HEK293 (cell line): ENCODE data around the gene GNAT1.

ENCODE experiments used
- CTCF ChIA-PET: fragments of 350-600 bp; formaldehyde crosslinking; extraction: SDS; loops from one replicate; lab custom pipeline; 2021; ENCODE audit warnings: antibody characterized with exemption; lab: Yijun Ruan, JAX
- POLR2A ChIA-PET: fragments of 300-600 bp; formaldehyde crosslinking; extraction: SDS; loops from one replicate; lab custom pipeline; 2020; ENCODE audit warnings: antibody characterized with exemption, inconsistent platforms; lab: Yijun Ruan, JAX
- H3K27ac ChIP-seq: fragments of 200-500 bp; sonication (Bioruptor generic); 2 replicates; pipeline ENCODE4 v1.5.1; 2014; ENCODE audit warnings: low read depth, low read length, control low read depth, inconsistent platforms; ENCODE audit errors: extremely low read depth
- H3K36me3 ChIP-seq, 2 experiments: fragments of 200-500 bp in 1 of 2; sonication (Bioruptor generic) in 1 of 2; 1 replicate in 1 of 2; 2 replicates in 1 of 2; pipeline ENCODE4 v1.5.1; 2014 to 2017; ENCODE audit warnings: inconsistent platforms in 2 of 2, low read length in 2 of 2; ENCODE audit not compliant: control insufficient read depth in 2 of 2, insufficient read depth in 1 of 2
- H3K4me1 ChIP-seq: fragments of 200-500 bp; sonication (Bioruptor generic); 2 replicates; pipeline ENCODE4 v1.5.1; 2014; ENCODE audit warnings: mild to moderate bottlenecking, low read length, inconsistent platforms; ENCODE audit not compliant: control insufficient read depth, insufficient read depth
- H3K4me3 ChIP-seq: 2 replicates; pipeline ENCODE4 v1.5.1; 2011; ENCODE audit warnings: low read depth, mild to moderate bottlenecking, control low read depth, low read length, moderate library complexity
- H3K9me3 ChIP-seq: fragments of 200-500 bp; sonication (Bioruptor generic); 2 replicates; pipeline ENCODE4 v1.5.1; 2014; ENCODE audit warnings: low read depth, low read length, inconsistent platforms; ENCODE audit not compliant: control insufficient read depth, insufficient read depth
- EGR2 ChIP-seq: fragments of 450-650 bp; formaldehyde crosslinking; IDR thresholded peaks from 2 replicates; pipeline ENCODE4 v1.5.1; 2016; ENCODE audit warnings: low read depth, missing biosample characterization, missing genetic modification characterization
- GLIS1 ChIP-seq: fragments of 450-650 bp; formaldehyde crosslinking; IDR thresholded peaks from 2 replicates; pipeline ENCODE4 v1.5.1; 2016; ENCODE audit warnings: missing biosample characterization, missing genetic modification characterization
- GLIS2 ChIP-seq: fragments of 450-650 bp; formaldehyde crosslinking; IDR thresholded peaks from 2 replicates; pipeline ENCODE4 v1.5.1; 2016; ENCODE audit warnings: missing biosample characterization, missing genetic modification characterization
- KLF16 ChIP-seq: fragments of 450-650 bp; formaldehyde crosslinking; IDR thresholded peaks from 2 replicates; pipeline ENCODE4 v1.5.1; 2017; ENCODE audit warnings: missing biosample characterization, missing genetic modification characterization
- KLF9 ChIP-seq: fragments of 450-650 bp; formaldehyde crosslinking; IDR thresholded peaks from 2 replicates; pipeline ENCODE4 v1.5.1; 2016; ENCODE audit warnings: missing biosample characterization, missing genetic modification characterization, low read depth
- OSR2 ChIP-seq: fragments of 450-650 bp; formaldehyde crosslinking; IDR thresholded peaks from 2 replicates; pipeline ENCODE4 v1.5.1; 2016; ENCODE audit warnings: missing biosample characterization, missing genetic modification characterization
- OVOL3 ChIP-seq: fragments of 450-650 bp; formaldehyde crosslinking; IDR thresholded peaks from 2 replicates; pipeline ENCODE4 v1.5.1; 2016; ENCODE audit warnings: missing biosample characterization, missing genetic modification characterization
- PATZ1 ChIP-seq: fragments of 450-650 bp; formaldehyde crosslinking; IDR thresholded peaks from 2 replicates; pipeline ENCODE4 v1.5.1; 2016; ENCODE audit warnings: missing biosample characterization, missing genetic modification characterization
- SCRT2 ChIP-seq: fragments of 450-650 bp; formaldehyde crosslinking; IDR thresholded peaks from 2 replicates; pipeline ENCODE4 v1.5.1; 2016; ENCODE audit warnings: missing biosample characterization, missing genetic modification characterization
- SP2 ChIP-seq: fragments of 450-650 bp; formaldehyde crosslinking; IDR thresholded peaks from 2 replicates; pipeline ENCODE4 v1.5.1; 2016; ENCODE audit warnings: missing biosample characterization, missing genetic modification characterization
- ZBTB20 ChIP-seq: fragments of 450-650 bp; formaldehyde crosslinking; IDR thresholded peaks from 2 replicates; pipeline ENCODE4 v1.5.1; 2016; ENCODE audit warnings: missing biosample characterization, missing genetic modification characterization
- ZBTB21 ChIP-seq: fragments of 450-650 bp; formaldehyde crosslinking; IDR thresholded peaks from 2 replicates; pipeline ENCODE4 v1.5.1; 2017; ENCODE audit warnings: missing biosample characterization, missing genetic modification characterization
- ZFHX2 ChIP-seq: fragments of 450-650 bp; formaldehyde crosslinking; conservative IDR thresholded peaks from 2 replicates; pipeline ENCODE4 v1.5.1; 2016; ENCODE audit warnings: missing biosample characterization, missing genetic modification characterization
- ZFP37 ChIP-seq: fragments of 450-650 bp; formaldehyde crosslinking; IDR thresholded peaks from 2 replicates; pipeline ENCODE4 v1.5.1; 2016; ENCODE audit warnings: missing biosample characterization, missing genetic modification characterization
- ZIC2 ChIP-seq: fragments of 450-650 bp; formaldehyde crosslinking; IDR thresholded peaks from 2 replicates; pipeline ENCODE4 v1.5.1; 2016; ENCODE audit warnings: missing biosample characterization, missing genetic modification characterization
- ZNF133 ChIP-seq: fragments of 450-650 bp; formaldehyde crosslinking; IDR thresholded peaks from 2 replicates; pipeline ENCODE4 v1.5.1; 2016; ENCODE audit warnings: missing biosample characterization, missing genetic modification characterization
- ZNF148 ChIP-seq: fragments of 450-650 bp; formaldehyde crosslinking; IDR thresholded peaks from 2 replicates; pipeline ENCODE4 v1.5.0; 2017; ENCODE audit warnings: missing biosample characterization, missing genetic modification characterization, borderline replicate concordance
- ZNF248 ChIP-seq: fragments of 450-650 bp; formaldehyde crosslinking; IDR thresholded peaks from 2 replicates; pipeline ENCODE4 v1.5.1; 2017; ENCODE audit warnings: missing biosample characterization, missing genetic modification characterization
- ZNF324 ChIP-seq: fragments of 450-650 bp; formaldehyde crosslinking; IDR thresholded peaks from 2 replicates; pipeline ENCODE4 v1.5.1; 2016; ENCODE audit warnings: missing biosample characterization, missing genetic modification characterization
- ZNF335 ChIP-seq: fragments of 450-650 bp; formaldehyde crosslinking; conservative IDR thresholded peaks from 2 replicates; pipeline ENCODE4 v1.5.1; 2016; ENCODE audit warnings: missing biosample characterization, missing genetic modification characterization
- ZNF391 ChIP-seq: fragments of 450-650 bp; formaldehyde crosslinking; IDR thresholded peaks from 2 replicates; pipeline ENCODE4 v1.5.1; 2016; ENCODE audit warnings: low read depth, missing biosample characterization, missing genetic modification characterization, borderline replicate concordance
- ZNF398 ChIP-seq: fragments of 450-650 bp; formaldehyde crosslinking; IDR thresholded peaks from 2 replicates; pipeline ENCODE4 v1.5.1; 2017; ENCODE audit warnings: missing biosample characterization, missing genetic modification characterization
- ZNF426 ChIP-seq: fragments of 450-650 bp; formaldehyde crosslinking; IDR thresholded peaks from 2 replicates; pipeline ENCODE4 v1.5.1; 2017; ENCODE audit warnings: missing biosample characterization, missing genetic modification characterization, mild to moderate bottlenecking, inconsistent platforms, moderate library complexity
- ZNF624 ChIP-seq: fragments of 450-650 bp; formaldehyde crosslinking; IDR thresholded peaks from 2 replicates; pipeline ENCODE4 v1.5.1; 2017; ENCODE audit warnings: missing biosample characterization, missing genetic modification characterization
- ZNF660 ChIP-seq: fragments of 450-650 bp; IDR thresholded peaks from 2 replicates; pipeline ENCODE4 v1.5.1; 2018; ENCODE audit warnings: missing biosample characterization, mild to moderate bottlenecking, missing genetic modification characterization
- ZNF677 ChIP-seq: fragments of 450-650 bp; IDR thresholded peaks from 2 replicates; pipeline ENCODE4 v1.5.0; 2018; ENCODE audit warnings: missing biosample characterization, mild to moderate bottlenecking, missing genetic modification characterization, moderate library complexity
- TF ChIP-seq, protein P1 (sequence below): fragments of 450-650 bp; formaldehyde crosslinking; IDR thresholded peaks from 2 replicates; pipeline ENCODE4 v1.5.1; 2016; ENCODE audit warnings: missing biosample characterization, missing genetic modification characterization

GNAT1 gene

GRCh38 chr3:50245831-50246516, 54.6 kb downstream of the GNAT1 start (continued):
- no peak for TF ChIP-seq ZNF133
- TF ChIP-seq ZNF335 (tag by site-specific recombination) = peak; percentile 61
- no peak for TF ChIP-seq ZNF426 (tag by site-specific recombination)
- TF ChIP-seq ZBTB21 = no peak
- TF ChIP-seq SCRT2 (tag by site-specific recombination) = 0 out of 2 replicates have a peak, but pooled peaks have one; percentile 13
- 0 out of 2 replicates have a peak, but pooled peaks have one; percentile 53 for TF ChIP-seq ZFP37 (tag by site-specific recombination)
- TF ChIP-seq KLF16 (tag by site-specific recombination) = peak; percentile 57; the same call in 1 of the 2 replicates
- TF ChIP-seq GLIS1 (tag by site-specific recombination) = peak; percentile 33

DNA sequence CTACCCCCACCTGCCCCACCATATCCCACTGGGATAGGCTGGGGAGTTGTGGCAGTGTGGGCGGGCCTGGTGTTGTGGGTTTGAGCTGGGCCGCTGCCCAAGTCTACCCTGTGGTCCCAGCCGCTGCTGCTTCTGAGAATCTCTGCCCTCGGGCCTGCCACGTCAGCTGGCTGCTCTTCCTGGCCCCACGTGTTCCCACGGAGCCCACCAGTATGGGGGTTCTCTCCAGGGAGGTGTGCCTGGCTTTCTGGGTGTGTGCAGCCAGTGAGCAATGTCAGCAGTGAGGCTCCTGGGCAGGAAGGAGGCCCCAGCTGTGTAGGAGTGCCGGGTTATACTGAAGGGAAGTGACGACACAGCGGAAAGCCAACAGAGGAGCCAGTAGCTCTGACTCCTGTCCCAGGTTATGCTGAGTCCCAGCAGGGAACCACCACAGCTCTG, 55.1 kb downstream of the GNAT1 start:
- ChIA-PET CTCF (interaction anchor here (0.6 to 5.5 kb wide), 26 partner anchors 9 to 456 kb away, joined by 3 to 71 read pairs (median 5); partner anchors contain the start of genes GNAI2, GNAT1, IFRD2 and LSMEM2), POLR2A (interaction anchor here (0.6 to 1.8 kb wide), 5 partner anchors 11 to 46 kb away, joined by 3 to 17 read pairs (median 4); partner anchors contain the start of genes GNAI2 and IFRD2)
- H3K4me3 ChIP-seq = no peak overlapping the region
- peaks cover 0 to 8% of the 10 kb centered on the region in 2 experiments; a peak in 2 of 3 replicates for H3K36me3 ChIP-seq
- peak overlapping the region; percentile 43 for H3K27ac ChIP-seq
- H3K9me3 ChIP-seq = no peaks in the 10 kb centered on the region
- 0 out of 2 replicates have a peak, but pooled peaks cover 4% of the 10 kb centered on the region for H3K4me1 ChIP-seq
- TF ChIP-seq ZBTB20 (peak; percentile 86), PATZ1 (tag by site-specific recombination) (0 out of 2 replicates have a peak, but pooled peaks have one; percentile 4), ZNF660 (tag by site-specific recombination) (no peak), ZFHX2 (tag by site-specific recombination) (peak; percentile 94), KLF9 (tag by site-specific recombination) (peak; percentile 34; the same call in 1 of the 2 replicates), OSR2 (0 out of 2 replicates have a peak, but pooled peaks have one; percentile 44), ZNF398 (no peak), GLIS1 (tag by site-specific recombination) (peak; percentile 89), ZNF677 (tag by site-specific recombination) (no peak), ZNF148 (no peak), EGR2 (tag by site-specific recombination) (peak; percentile 90), OVOL3 (no peak), GLIS2 (tag by site-specific recombination) (0 out of 2 replicates have a peak, but pooled peaks have one; percentile 44), ZNF391 (tag by site-specific recombination) (no peak), ZNF426 (tag by site-specific recombination) (no peak), ZIC2 (tag by site-specific recombination) (peak; percentile 36), ZNF624 (tag by site-specific recombination) (no peak), SP2 (tag by site-specific recombination) (peak; percentile 48), ZNF324 (tag by site-specific recombination) (no peak), ZNF248 (tag by site-specific recombination) (no peak)
- TF ChIP-seq, protein P1, sequence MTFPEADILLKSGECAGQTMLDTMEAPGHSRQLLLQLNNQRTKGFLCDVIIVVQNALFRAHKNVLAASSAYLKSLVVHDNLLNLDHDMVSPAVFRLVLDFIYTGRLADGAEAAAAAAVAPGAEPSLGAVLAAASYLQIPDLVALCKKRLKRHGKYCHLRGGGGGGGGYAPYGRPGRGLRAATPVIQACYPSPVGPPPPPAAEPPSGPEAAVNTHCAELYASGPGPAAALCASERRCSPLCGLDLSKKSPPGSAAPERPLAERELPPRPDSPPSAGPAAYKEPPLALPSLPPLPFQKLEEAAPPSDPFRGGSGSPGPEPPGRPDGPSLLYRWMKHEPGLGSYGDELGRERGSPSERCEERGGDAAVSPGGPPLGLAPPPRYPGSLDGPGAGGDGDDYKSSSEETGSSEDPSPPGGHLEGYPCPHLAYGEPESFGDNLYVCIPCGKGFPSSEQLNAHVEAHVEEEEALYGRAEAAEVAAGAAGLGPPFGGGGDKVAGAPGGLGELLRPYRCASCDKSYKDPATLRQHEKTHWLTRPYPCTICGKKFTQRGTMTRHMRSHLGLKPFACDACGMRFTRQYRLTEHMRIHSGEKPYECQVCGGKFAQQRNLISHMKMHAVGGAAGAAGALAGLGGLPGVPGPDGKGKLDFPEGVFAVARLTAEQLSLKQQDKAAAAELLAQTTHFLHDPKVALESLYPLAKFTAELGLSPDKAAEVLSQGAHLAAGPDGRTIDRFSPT = 0 out of 2 replicates have a peak, but pooled peaks have one; percentile 24
